ENCODE measurements around the gene OR14J1.
"Not testable (repeated sequence)": the region's sequence is repeated elsewhere in the genome, so short reads cannot be mapped to it uniquely, and the experiment has no call there.

The OR14J1 gene, protein sequence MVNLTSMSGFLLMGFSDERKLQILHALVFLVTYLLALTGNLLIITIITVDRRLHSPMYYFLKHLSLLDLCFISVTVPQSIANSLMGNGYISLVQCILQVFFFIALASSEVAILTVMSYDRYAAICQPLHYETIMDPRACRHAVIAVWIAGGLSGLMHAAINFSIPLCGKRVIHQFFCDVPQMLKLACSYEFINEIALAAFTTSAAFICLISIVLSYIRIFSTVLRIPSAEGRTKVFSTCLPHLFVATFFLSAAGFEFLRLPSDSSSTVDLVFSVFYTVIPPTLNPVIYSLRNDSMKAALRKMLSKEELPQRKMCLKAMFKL

DNA sequence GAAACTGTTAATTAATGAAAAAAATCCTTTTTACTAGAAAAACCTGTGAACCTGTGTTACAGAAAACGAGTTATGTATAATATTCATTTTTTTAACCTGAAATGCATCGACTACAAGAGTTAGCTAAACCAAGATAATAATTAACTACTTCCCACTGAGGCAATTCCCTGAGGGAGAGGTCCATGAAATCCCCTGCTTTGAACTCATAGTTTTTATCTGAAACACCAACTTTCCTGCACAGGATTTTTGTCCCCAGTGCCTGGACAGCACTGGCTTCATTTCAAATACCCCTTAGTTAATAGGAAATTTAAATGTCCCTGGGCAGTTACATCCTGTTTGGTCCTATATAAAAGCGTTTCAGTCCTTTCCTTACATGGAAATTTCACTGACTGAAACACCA lies at the start of gene OR14J1:
Gene OR14J1, plus strand, starts transcription at position 386 of the 400 bp plus-strand sequence. CDS start 4,989 bp downstream, outside the sequence.
- in situ Hi-C loops (cut with HindIII; ENCODE audit: low sequenced_read_pairs) = no loop called here

DNA sequence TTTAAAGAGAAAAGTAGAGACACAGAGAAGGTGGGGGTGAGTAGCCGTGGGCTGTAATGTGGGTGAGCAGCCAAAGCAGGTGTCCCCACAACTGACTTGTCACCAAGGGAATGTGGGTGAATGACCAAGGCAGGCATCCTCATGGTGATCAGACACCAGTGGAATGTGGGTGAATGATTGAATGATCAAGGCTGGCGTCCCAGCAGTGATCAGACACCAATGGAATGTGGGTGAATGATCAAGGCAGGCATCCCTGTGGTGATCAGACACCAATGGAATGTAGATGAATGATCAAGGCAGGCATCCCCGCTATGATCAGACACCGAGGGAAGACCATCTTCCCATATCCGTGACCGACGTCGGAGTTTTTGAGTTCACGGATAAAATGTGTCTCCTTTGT lies 49.8 kb upstream of the OR14J1 start:
- in situ Hi-C loops (cut with HindIII; ENCODE audit: low sequenced_read_pairs) = no loop called here

DNA sequence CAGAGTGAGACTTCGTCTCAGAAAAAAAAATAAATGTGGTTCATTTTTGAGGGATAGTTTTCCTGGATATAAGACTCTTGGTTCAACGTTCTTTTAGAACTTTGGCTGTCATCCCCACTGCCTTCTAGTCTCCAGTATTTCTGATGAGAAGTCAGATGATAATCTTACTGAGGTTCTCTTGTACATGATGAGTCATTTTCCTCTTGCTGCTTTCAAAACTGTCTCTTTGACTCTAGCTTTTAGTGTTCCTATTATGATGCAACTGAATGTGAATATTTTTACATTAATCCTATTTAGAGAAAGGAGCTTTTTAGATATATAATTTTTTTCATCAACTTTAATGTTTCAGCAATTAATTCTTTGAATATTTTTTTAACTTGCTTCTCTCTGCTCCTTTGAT lies 46.0 kb upstream of the OR14J1 start:
- in situ Hi-C loops (cut with HindIII; ENCODE audit: low sequenced_read_pairs) = no loop called here

DNA sequence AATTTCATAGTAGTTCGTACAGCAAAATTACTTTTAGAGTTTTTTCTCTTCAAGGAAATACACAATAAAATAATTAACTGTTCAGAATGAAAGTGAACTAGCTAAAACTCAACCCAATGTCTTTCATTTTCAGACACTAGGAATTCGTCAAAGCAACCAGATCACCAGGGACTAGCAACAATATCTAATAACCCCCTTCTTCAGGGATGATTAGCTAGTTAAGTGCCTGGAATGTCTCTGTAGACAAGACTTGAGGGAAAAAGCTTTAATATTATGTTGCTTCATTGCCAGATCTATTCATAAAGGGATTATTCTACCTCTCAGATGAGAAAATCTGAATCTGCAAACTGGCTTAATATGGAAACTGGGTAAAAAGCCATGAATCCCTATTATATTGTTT lies 41.8 kb upstream of the OR14J1 start:
- in situ Hi-C loops (cut with HindIII; ENCODE audit: low sequenced_read_pairs) = no loop called here

DNA sequence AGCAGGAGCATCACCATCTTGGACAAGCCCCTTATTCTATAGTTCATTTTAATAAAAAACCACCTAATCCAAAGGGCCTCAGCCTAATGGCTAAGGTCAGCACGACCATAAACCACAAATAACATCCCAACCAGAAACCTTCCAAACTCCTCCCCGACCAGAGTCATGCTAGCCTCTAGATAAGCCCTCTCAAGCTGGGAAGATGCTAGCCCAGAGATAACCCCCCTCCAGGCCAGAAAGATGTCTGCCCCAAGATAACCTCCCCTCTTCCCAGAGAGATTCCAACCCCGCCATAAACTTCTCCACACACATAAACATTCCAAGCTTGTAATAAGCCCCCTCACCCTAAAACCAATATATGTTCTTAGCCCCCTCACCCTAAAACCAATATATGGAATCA lies 38.5 kb upstream of the OR14J1 start:
- in situ Hi-C loops (cut with HindIII; ENCODE audit: low sequenced_read_pairs) = no loop called here

DNA sequence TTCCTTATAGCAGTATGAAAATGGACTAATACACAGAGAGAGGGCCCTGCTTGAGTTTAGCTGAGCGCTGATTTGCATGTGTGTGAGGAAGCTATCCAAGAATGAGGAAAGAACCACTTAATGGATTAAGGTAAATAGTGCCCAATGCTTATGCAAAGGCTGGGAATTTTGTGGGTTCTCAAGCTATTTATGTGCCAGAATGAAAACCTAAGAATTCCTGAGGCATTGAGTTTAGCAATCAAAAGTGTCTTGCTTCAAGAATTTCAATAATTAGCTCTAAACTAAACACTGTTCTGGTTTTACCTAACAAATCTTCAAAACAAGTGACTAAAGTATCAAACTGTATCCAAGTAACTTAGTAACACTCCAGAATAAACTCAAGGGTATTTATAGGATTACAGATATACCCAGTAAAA lies 7.0 kb upstream of the OR14J1 start:
- in situ Hi-C loops (cut with HindIII; ENCODE audit: low sequenced_read_pairs) = no loop called here

DNA sequence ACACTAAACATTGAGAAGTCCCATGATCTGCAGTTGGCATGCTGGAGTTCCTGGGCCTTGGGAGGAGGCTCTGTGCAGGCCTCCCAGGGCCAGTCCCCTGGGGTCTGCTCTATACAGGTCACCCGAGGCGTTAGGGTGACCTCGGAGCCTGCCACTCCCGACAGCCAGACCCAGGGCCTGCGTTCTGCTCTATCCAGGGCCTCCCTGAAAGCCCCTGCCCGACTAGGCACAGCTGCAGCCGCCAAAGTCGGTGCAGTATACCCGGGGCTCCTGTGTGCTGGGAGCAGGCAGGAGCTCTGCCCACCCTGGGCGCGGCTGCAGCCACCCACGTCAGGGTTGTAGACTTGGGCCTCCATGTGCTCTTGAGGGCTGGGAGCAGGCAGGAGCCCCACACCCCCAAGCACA lies 6.3 kb upstream of the OR14J1 start:
- in situ Hi-C loops (cut with HindIII; ENCODE audit: low sequenced_read_pairs) = no loop called here

DNA sequence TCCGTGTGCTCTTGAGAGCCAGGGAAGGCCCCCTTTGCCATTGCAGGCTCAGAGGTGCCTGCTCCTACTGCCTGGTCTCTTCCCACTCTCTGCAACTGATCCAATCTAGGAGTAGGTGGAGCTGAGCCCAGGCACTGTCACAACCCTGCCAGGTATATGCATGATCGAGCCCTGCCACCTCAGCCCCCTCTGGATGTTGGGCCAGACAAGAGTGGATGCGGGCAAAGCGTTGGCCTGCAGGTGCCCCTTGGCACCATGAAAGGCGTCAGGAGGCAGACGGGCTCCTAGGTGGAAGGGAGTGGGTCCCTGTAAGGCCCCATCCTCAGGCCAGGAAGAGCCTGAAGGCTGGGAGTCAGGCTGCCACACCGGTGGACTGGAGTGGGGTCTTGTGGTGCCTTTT lies 5.9 kb upstream of the OR14J1 start:
- in situ Hi-C loops (cut with HindIII; ENCODE audit: low sequenced_read_pairs) = no loop called here

DNA sequence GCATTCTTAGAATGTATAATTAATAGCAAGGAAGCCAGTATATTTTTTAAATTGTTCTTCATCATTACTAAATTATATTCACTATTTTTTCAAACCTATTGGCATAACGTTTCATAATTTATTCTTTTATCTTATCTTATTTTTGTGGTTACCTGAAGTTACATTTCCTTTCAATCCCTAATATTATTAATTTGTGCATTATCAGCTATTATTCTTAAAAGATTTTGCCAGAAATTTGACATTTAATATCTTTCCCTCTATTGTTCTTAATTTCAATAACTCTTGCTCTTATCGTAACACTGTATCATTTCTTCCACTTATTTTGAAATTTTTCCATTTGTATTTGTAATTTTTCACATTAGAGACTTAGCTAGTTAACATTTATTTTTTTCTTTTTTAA lies 18.4 kb downstream of the OR14J1 start:
- in situ Hi-C loops (cut with HindIII; ENCODE audit: low sequenced_read_pairs) = no loop called here

DNA sequence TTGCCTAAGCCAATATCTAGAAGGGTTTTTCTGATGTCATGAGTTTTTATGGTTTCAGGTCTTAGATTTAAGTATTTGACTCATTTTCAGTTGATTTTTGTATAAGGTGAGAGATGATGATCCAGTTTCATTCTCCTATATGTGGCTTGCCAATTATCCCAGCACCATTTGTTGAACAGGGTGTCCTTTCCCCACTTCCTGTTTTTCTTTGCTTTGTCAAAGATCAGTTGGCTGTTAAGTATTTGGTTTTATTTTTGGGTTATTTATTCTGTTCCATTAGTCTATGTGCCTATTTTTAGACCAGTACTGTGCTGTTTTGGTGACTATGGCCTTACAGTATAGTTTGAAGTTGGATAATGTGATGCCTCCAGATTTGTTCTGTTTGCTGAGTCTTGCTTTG lies 21.8 kb downstream of the OR14J1 start:
- in situ Hi-C loops (cut with HindIII; ENCODE audit: low sequenced_read_pairs) = not testable (repeated sequence)

DNA sequence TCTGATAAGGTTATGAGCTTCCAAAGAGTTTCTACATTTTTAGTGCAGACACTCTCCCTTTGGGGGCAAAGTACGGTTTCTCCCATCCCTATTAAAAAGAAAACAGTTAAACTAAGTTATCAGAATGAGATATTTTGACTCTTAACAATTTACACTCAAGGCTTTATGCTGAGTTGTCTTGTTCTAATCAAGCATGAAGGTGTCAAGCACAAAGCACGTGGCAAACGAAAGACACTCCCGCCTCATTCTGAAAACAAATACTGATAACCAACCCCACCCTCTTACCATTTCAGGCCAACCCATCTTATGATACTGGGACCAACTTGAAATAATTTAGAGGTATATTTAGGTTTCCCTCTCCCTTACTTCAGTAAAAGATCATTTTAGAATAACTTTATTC lies 24.3 kb downstream of the OR14J1 start:
- in situ Hi-C loops (cut with HindIII; ENCODE audit: low sequenced_read_pairs) = no loop called here

DNA sequence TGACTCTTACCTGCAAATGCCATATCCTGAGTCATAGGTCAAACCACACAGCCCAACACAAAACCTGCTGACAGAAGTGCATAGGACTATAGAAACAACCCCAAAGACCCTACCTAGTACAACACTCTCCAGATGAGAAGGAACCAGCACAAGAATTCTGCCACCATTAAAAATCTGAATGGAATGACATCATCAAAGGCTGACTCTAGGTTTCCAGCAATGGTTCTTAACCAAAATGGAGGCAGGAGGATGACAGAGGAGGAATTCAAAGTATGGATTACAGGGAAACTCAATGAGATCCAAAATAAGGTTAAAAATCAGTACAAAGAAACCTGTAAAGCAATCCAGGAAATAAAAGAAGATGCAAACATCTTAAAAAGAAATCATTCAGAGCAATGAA lies 31.2 kb downstream of the OR14J1 start:
- in situ Hi-C loops (cut with HindIII; ENCODE audit: low sequenced_read_pairs) = no loop called here

DNA sequence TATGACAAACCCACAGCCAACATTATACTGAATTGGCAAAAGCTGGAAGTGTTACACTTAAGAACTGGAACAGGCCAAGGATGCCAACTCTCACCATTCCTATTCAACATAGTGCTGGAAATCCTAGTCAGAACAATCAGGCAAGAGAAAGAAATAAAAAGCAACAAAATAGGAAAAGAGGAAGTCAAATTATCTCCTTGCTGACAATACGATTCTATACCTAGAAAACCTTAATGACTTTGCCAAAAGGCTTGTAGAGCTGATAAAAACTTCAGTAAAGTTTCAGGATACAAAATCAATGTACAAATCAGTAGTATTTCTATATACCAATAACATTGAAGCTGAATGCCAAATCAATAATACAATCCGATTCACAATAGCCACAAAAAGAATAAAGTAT lies 34.8 kb downstream of the OR14J1 start:
- in situ Hi-C loops (cut with HindIII; ENCODE audit: low sequenced_read_pairs) = no loop called here

DNA sequence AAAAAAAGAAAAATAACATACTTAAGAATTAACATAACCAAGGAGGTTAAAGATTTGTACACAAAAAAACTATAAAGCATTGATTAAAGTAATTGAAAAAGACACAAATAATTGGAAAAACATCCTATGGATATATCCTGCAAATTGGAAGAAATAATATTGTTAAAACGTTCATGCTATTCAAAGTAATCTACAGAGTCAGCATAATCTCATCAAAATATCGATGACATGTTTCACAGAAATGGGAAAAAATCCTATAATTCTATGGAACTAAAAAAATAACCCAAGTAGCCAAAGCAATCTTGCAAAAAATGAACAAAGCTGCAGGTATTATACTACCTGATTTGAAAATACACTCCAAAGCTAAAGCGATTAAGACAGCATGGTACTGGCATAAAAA lies 43.9 kb downstream of the OR14J1 start:
- in situ Hi-C loops (cut with HindIII; ENCODE audit: low sequenced_read_pairs) = no loop called here

DNA sequence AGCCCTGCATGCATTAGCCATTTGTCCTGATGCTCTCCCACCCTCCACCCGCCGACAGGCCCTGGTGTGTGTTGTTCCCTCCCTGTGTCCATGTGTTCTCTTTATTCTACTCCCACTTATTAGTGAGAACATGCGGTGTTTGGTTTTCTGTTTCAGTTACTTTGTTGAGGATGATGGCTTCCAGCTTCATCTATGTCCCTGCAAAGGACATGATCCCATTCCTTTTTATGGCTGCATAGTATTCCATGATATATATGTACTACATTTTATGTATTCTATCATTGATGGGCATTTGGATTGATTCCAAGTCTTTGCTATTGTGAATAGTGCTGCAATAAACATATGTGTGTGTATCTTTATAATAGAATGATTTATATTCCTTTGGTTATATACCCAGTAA lies 47.8 kb downstream of the OR14J1 start:
- in situ Hi-C loops (cut with HindIII; ENCODE audit: low sequenced_read_pairs) = not testable (repeated sequence)

DNA sequence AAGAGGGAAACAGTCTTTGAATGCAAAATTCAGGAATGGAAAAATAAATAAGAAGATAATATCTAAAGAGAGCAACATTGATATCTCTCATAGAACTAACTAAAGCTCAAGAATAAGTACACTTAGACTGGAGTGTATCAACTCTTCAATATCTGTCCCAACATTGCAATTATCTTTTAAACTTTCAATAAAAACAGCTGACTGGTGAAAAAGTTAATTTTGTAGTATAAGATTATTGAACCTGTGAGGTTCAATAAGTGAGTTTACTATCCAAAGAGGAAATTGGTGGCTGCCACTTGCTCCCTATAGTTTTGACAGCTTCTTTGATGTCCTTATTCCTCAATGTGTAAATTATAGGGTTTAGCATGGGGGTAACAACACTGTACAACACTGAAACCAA lies 53.5 kb downstream of the OR14J1 start:
- in situ Hi-C loops (cut with HindIII; ENCODE audit: low sequenced_read_pairs) = no loop called here

DNA sequence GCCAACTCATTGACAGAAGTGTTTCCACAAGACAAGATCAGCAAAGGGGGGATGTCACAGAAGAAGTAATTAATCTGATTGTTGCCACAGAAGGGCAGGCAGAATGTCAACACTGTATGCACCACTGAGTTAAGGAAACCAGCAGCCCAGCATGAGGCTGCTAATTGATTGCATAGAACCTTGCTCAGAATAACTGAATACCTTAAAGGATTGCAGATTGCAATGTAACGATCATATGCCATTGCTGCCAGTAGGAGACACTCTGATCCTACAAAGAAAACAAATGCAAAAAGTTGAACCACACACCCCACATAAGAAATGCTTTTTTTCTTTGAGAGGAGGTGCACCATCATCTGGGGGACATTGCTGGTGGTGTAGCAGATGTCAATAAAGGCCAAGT lies 54.1 kb downstream of the OR14J1 start:
- in situ Hi-C loops (cut with HindIII; ENCODE audit: low sequenced_read_pairs) = no loop called here

All from endothelial cell of hepatic sinusoid (primary cell).